GM06990 (cell line): ENCODE measurements around the gene MT1H.
"Not testable (repeated sequence)": the region's sequence is repeated elsewhere in the genome, so short reads cannot be mapped to it uniquely, and the experiment has no call there.

Source experiments
- DNase-seq: peaks from one replicate; pipeline ENCODE4 v3.0.0-alpha.2; 2011; ENCODE audit not compliant: insufficient read length; ENCODE audit errors: extremely low read depth
- H3K27me3 ChIP-seq: replicated peaks from 2 replicates; pipeline ENCODE4 v1.6.0; 2011; ENCODE audit warnings: low read length; ENCODE audit not compliant: control insufficient read depth, insufficient read depth
- H3K36me3 ChIP-seq: 2 replicates; pipeline ENCODE4 v1.5.1; 2011; ENCODE audit warnings: low read length; ENCODE audit not compliant: control insufficient read depth, insufficient read depth
- H3K4me3 ChIP-seq: replicated peaks from 2 replicates; pipeline ENCODE4 v1.5.1; 2011; ENCODE audit warnings: low read depth, mild to moderate bottlenecking, control low read depth, low read length
- TF ChIP-seq, protein P1 (sequence below): IDR thresholded peaks from 2 replicates; pipeline ENCODE4 v1.5.1; 2011; ENCODE audit warnings: low read length, control low read depth, mild to moderate bottlenecking, inconsistent platforms; ENCODE audit not compliant: insufficient read depth, poor library complexity, severe bottlenecking

The MT1H gene

DNA sequence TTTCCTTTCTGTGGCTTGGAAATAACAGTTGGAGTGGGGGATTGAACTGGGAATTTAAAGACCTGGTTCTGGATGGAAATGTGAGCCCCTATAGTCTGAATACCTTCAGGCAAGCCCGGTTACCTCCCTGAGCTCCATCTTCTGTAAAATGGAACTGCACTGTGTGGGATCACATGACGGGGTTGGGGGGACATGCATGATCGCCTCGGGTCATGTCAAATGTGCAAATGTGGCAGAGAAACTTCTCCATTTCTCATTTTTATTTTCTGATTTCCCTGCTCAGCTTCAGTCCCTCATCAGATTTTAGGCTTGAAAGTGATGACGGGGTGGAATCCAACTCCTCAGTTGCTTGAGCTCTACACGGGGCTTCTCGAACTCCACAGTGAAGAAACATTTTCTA lies 16.4 kb upstream of the MT1H start:
- TF ChIP-seq, protein P1, sequence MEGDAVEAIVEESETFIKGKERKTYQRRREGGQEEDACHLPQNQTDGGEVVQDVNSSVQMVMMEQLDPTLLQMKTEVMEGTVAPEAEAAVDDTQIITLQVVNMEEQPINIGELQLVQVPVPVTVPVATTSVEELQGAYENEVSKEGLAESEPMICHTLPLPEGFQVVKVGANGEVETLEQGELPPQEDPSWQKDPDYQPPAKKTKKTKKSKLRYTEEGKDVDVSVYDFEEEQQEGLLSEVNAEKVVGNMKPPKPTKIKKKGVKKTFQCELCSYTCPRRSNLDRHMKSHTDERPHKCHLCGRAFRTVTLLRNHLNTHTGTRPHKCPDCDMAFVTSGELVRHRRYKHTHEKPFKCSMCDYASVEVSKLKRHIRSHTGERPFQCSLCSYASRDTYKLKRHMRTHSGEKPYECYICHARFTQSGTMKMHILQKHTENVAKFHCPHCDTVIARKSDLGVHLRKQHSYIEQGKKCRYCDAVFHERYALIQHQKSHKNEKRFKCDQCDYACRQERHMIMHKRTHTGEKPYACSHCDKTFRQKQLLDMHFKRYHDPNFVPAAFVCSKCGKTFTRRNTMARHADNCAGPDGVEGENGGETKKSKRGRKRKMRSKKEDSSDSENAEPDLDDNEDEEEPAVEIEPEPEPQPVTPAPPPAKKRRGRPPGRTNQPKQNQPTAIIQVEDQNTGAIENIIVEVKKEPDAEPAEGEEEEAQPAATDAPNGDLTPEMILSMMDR, result no peak

DNA sequence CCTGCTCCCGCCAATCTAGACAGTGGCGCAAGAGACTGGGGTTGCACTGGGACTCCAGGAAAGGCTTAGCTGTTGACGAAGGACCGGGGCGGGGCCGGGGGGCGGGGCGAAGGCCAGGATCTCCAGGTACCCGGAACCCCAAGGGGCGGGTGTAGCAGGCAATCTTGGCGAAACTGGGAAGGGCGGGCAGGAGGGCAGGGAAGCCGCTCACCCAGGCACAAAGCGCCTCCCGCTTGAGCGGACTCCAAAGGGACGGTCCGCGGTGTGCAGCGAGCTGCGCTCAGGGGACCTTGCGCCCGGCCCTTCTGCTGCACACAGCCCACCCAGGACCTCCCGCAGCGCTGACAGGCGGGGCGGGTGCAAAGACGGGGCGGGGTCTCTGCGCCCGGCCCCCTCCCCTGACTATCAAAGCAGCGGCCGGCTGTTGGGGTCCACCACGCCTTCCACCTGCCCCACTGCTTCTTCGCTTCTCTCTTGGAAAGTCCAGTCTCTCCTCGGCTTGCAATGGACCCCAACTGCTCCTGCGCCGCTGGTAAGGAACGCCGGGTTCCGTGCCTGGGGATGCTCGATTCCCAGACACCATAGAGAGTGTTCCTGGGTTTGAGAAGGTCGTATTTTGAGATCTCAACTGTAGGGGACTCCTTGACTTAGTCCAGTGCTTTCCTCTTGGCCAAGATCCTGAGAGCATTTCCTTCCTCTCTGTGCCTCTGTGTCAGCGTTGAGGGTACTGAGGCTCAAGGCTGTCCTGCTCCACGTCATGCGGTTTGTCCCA lies 11.9 kb upstream of the MT1H start, which contains the start of gene MT1F:
Gene MT1F (plus strand): TSS at position 405 of the 772 bp plus-strand sequence. CDS start 100 bp downstream, at position 505.
- peak; percentile 25 for DNase-seq
- peaks cover 3% of the 10 kb centered on the region for H3K27me3 ChIP-seq
- TF ChIP-seq, protein P1, result no peak
- H3K36me3 ChIP-seq, result no peaks in the 10 kb centered on the region
- H3K4me3 ChIP-seq, result peak within 1 kb of the TSS; percentile 70

More for the DNA sequence above, 16.4 kb upstream of the MT1H start:
- peaks cover 5% of the 10 kb centered on the region for H3K27me3 ChIP-seq
- H3K36me3 ChIP-seq, result no peaks in the 10 kb centered on the region
- no peak for DNase-seq
- no peak overlapping the region for H3K4me3 ChIP-seq

DNA sequence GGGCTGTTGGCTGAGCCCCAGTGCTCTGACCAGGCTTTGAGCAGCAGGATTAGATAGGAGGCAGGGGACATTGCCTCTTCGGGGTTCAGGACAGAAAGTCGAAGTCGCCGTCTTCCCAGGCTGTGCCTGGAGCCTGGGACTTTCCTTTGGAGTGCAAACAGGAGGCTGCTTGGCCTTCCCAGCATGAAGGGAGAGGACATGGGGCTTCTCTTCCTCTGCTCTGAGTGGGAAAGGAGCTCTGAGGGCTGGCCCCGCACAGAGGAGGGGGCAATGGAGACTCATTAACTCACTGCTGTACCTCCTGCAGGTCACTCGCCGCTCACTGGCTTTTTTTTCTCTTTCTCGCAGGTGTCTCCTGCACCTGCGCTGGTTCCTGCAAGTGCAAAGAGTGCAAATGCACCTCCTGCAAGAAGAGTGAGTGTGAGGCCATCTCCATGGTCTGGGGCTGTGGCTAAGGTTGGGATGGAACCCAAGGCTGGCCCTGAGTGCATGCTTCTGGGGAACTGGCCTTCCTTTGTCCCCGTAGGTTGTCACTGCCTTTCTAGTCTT lies 11.2 kb upstream of the MT1H start:
- Histone ChIP-seq H3K27me3 (peaks cover 3% of the 10 kb centered on the region), H3K4me3 (peak overlapping the region; percentile 70), H3K36me3 (no peaks in the 10 kb centered on the region)
- TF ChIP-seq, protein P1, result no peak
- DNase-seq, result no peak

DNA sequence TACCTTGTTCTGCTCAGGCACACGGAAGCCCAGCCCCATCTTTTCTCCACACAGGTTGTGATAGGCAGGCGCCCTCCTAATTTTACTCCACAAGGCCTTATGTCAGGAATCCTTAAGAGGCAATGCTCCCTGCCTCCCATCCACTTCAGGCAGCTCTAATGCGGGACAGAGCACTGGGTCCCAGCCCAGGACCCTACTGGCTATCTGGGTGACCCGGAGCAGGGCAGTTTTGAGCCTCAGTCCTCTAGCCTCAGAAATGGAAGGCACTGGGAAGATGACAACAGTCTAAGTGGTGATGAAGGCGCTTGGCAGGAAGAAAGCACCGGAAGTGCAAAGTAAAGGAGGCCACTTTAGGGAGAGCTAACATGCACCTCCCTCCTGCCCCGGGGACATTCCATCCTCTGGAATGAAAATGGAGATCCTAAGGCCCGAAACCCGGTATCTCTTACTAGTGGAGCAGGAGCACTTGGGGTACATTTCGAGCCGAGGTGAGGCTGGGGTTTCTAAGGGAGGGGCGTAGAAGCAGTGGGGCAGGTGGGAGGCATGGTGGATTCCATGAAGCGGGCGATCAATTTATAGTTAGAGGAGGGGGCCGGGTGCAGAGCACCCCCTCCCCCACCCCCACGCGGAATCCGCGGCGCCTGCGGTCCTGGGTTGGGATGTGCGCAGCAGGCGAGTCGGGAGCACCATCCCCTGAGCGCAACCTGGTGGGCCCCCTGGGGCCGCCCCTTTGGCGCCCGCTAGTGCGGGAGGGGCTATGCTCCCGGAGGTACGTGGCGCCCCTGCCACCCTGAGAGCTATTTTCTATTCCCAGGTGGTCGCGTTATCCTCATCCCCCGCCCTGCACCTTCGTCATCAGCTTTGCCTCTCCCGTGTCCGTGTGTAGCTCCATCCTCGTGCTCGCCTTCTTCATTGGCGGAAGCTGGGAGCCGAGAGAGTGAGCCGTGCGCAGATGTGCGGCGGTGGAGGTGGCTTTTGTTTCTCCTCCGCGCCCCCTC lies 7.0 kb upstream of the MT1H start:
- Histone ChIP-seq H3K4me3 (no peak overlapping the region), H3K27me3 (peaks cover 5% of the 10 kb centered on the region), H3K36me3 (no peaks in the 10 kb centered on the region)
- TF ChIP-seq, protein P1, result no peak
- no peak for DNase-seq

DNA sequence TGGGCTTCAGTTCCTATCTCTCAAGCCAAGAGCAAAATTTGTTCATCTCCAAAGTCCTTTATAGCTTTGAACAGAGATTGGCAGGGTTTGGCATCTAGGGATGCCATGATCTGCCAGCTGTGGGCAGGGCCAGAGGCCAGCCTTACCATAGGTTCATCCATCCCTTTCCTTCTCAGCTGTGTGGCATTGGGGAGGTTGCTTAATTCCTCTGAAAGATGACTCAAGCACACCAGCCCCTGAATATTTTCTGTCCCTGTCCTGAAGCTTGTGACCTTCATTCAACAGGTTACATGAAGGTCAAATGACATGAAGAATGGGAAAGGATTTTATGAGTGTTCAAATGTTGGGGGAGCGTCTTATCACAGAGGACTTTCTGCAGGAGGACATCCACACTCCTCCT lies 5.1 kb upstream of the MT1H start:
- Histone ChIP-seq H3K4me3 (no peak overlapping the region), H3K36me3 (no peaks in the 10 kb centered on the region), H3K27me3 (peaks cover 5% of the 10 kb centered on the region)
- DNase-seq, result no peak
- TF ChIP-seq, protein P1, result no peak

DNA sequence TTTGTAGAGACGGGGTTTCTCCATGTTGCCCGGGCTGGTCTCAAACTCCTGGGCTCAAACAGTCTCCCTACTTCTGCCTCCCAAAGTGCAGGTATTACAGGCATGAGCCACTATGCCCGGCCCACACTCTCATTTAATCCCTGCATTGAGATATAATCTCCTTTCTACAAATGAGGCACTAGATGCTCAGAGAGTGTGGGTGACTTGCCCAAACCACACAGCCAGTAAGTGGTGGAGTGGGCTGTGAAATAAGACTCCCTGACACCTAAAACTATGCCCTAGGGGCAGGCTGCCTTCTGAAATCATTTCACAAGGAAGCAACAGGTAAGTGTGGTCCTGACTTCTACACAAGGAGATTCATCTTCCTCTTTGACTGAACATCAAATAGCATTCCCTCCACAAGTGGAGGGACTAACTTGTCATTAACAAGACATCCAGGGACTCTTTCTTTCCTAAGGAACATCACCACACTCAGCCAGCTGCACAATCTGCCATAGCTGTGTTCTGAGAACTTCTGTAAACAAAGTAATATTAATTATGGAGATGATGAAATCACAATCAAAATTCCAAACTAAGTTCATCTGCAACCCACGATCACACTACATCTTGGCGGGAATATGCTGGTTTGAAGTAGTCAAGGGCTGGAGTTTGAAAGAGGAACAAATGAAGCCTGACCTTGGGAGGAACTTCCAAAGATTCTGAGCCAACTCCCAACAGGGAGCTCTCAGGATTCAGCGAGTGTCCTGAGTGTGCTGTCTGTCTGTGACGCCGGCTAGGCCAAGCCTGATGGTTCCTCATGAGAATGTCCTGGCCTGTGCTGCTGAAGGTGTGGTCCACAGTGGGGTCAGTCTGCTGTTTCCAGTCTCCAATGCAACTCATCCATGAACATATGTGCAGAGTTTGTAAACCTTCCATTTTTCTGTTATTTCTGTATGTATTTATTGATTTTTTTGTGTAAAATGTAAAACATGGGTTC lies 4.0 kb upstream of the MT1H start:
- not testable (repeated sequence) for H3K4me3 ChIP-seq, H3K27me3 ChIP-seq, DNase-seq

More for the DNA sequence above, 4.0 kb upstream of the MT1H start:
- not testable (repeated sequence) for H3K36me3 ChIP-seq
